Epithelial cell of proximal tubule (primary cell): ENCODE measurements around the gene CFAP20. TPM values are rescaled to one million over a fixed set of nuclear protein-coding genes. Genes with fewer than 3 reads are reported as not detected.

Source experiments
- DNase-seq: peaks from one replicate; pipeline ENCODE4 v3.0.0-alpha.2; 2011; ENCODE audit warnings: low read depth
- H3K4me3 ChIP-seq: 2 replicates; pipeline ENCODE4 v1.5.1; 2011; ENCODE audit warnings: low read depth, mild to moderate bottlenecking, low read length
- CTCF ChIP-seq: conservative IDR thresholded peaks from 2 replicates; pipeline ENCODE4 v1.5.1; 2012; ENCODE audit warnings: low read depth, mild to moderate bottlenecking, low read length
- total RNA-seq: library from RNA; depleted of rRNA; stranded (reverse); fragments of >200 nt; gene quantifications from 2 replicates; pipeline ENCODE4 v1.2.3, GENCODE V29; 2015

The CFAP20 gene
- total RNA-seq, 1 donor from 2014 or later: 38.6 TPM

GRCh38 chr16:58157951-58158540 is 28.9 kb upstream of the CFAP20 start:
- DNase-seq: no peak
- H3K4me3 ChIP-seq: no peak overlapping the region
- no peak for TF ChIP-seq CTCF

GRCh38 chr16:58157239-58157638 is 28.1 kb upstream of the CFAP20 start:
- no peak for TF ChIP-seq CTCF
- no peak overlapping the region for H3K4me3 ChIP-seq
- no peak for DNase-seq

DNA sequence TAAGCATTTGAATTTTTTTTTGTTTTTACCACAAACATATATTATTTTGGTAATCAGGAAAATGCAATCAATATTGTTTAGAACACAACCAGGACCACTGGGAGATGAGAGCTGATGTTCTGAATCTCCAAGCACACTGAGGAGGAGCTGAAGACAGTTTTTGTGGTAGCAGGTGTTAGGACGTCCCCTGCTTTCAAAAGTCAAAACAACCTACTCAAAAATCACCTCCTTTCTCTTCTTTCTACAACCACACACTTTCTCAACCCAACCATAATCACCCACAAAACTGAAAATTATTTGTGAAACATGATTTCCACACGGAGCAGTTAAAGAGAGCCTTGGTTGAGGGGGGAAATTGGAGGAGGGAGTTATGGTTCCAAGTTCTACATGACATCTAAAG is 26.7 kb upstream of the CFAP20 start:
- no peak overlapping the region for H3K4me3 ChIP-seq
- no peak for DNase-seq
- no peak for TF ChIP-seq CTCF

DNA sequence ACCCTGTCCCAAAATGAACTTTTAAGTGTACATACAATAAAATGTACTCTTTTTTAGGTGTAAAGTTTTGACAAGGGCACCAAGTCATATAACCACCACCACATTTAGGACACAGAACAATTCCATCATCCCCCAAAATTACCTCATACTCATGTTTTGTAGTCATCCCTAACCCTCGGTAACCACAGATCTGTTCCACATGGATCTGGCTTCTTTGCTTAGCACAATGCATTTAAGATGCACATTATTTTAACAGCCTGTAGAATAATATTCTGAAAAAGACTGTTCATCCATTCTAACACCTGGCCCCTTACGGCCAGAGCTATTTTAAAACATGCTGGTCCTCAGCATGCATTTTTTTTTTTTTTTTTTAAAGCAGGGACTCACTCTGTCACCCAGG is 25.2 kb upstream of the CFAP20 start:
- no peak for TF ChIP-seq CTCF
- H3K4me3 ChIP-seq: no peak overlapping the region
- no peak for DNase-seq

DNA sequence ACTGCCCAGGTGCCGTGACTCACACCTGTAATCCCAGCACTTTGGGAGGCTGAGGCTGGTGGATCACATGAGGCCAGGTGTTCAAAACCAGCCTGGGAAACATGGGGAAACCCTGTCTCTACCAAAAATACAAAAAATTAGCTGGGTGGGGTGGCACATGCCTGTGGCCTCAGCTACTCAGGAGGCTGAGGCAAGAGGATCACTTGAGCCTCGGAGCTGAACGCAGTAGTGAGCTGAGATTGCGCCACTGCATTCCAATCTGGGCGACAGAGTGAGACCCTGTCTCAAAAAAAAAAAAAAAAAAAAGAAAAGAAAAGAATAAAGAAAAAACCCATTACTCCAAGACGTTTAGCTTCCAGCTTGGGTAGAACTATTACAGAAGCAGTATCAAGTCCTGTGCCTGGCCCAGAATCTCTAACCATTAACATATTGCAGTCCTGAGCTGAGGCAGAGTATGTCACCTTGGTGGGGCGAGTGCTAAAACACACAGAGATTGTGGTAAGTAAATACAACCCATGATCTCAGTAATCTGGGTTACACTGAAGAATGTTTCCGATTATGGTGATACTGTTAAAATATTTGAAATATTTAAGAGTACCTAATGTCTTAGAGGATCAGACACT is 23.2 kb upstream of the CFAP20 start:
- no peak for TF ChIP-seq CTCF
- no peak overlapping the region for H3K4me3 ChIP-seq
- no peak for DNase-seq

GRCh38 chr16:58148526-58148925 is 19.3 kb upstream of the CFAP20 start:
- no peak for TF ChIP-seq CTCF
- DNase-seq: no peak
- no peak overlapping the region for H3K4me3 ChIP-seq

GRCh38 chr16:58148099-58148498 is 18.9 kb upstream of the CFAP20 start:
- no peak overlapping the region for H3K4me3 ChIP-seq
- no peak for DNase-seq
- no peak for TF ChIP-seq CTCF
